HG03135 (cell line): ENCODE results near the gene TMPRSS13.
"Not testable (repeated sequence)": the region's sequence is repeated elsewhere in the genome, so short reads cannot be mapped to it uniquely, and the experiment has no call there.

Source experiments
- ATAC-seq: cut with Tn5 transposase; IDR thresholded peaks from one replicate; pipeline ENCODE4 v1.9.1; 2021; ENCODE audit warnings: mild to moderate bottlenecking, moderate library complexity; ENCODE audit not compliant: unreplicated experiment

The TMPRSS13 gene

GRCh38 chr11:117950993-117951961 is 22.1 kb upstream of the TMPRSS13 start:
- peak; percentile 53 for ATAC-seq

- no peak for ATAC-seq
Observed at GRCh38 chr11:117950301-117950700, 21.1 kb upstream of the TMPRSS13 start.

- ATAC-seq = no peak
Observed at GRCh38 chr11:117949062-117949461, 19.9 kb upstream of the TMPRSS13 start.

- ATAC-seq = not testable (repeated sequence)
Observed at GRCh38 chr11:117948466-117948865, 19.3 kb upstream of the TMPRSS13 start.

- not testable (repeated sequence) for ATAC-seq
Observed at GRCh38 chr11:117947751-117948150, 18.5 kb upstream of the TMPRSS13 start.

- no peak for ATAC-seq
Observed at GRCh38 chr11:117946842-117947526, 17.8 kb upstream of the TMPRSS13 start.

GRCh38 chr11:117946156-117946841 is 17.1 kb upstream of the TMPRSS13 start:
- no peak for ATAC-seq

- no peak for ATAC-seq
Observed at GRCh38 chr11:117945047-117945810, 16.0 kb upstream of the TMPRSS13 start.

- no peak for ATAC-seq
Observed at GRCh38 chr11:117944554-117944953, 15.4 kb upstream of the TMPRSS13 start.

GRCh38 chr11:117941976-117942654 is 12.9 kb upstream of the TMPRSS13 start:
- no peak for ATAC-seq

GRCh38 chr11:117941163-117941707 is 12.0 kb upstream of the TMPRSS13 start:
- ATAC-seq = no peak

GRCh38 chr11:117940736-117941135 is 11.5 kb upstream of the TMPRSS13 start:
- no peak for ATAC-seq

- no peak for ATAC-seq
Observed at GRCh38 chr11:117936973-117937372, 7.8 kb upstream of the TMPRSS13 start.

- no peak for ATAC-seq
Observed at GRCh38 chr11:117934526-117935307, 5.5 kb upstream of the TMPRSS13 start.

GRCh38 chr11:117933930-117934329 is 4.7 kb upstream of the TMPRSS13 start:
- ATAC-seq = no peak

- ATAC-seq = no peak
Observed at GRCh38 chr11:117933475-117933874, 4.3 kb upstream of the TMPRSS13 start.

GRCh38 chr11:117932947-117933346 is 3.7 kb upstream of the TMPRSS13 start:
- ATAC-seq = no peak

GRCh38 chr11:117932426-117932825 is 3.2 kb upstream of the TMPRSS13 start:
- ATAC-seq = no peak

- ATAC-seq = no peak
Observed at GRCh38 chr11:117931971-117932370, 2.8 kb upstream of the TMPRSS13 start.
